GM13977 (cell line): ENCODE results near the gene C20orf204.
"Not testable (repeated sequence)": the region's sequence is repeated elsewhere in the genome, so short reads cannot be mapped to it uniquely, and the experiment has no call there.

Experiments used
- DNase-seq: peaks from one replicate; pipeline ENCODE4 v3.0.0; 2012; ENCODE audit warnings: low spot score
- in situ Hi-C: fragments of 300-500 bp; cut with MboI; formaldehyde crosslinking; loops from one replicate; pipeline ENCODE4 v1.12.0; 2022; ENCODE audit warnings: low sequenced_read_pairs, low pct_unique_long_range_greater_than_20kb, mixed read lengths, inconsistent platforms; ENCODE audit not compliant: unreplicated experiment
- TF ChIP-seq, protein P1 (sequence below): IDR thresholded peaks from 2 replicates; pipeline ENCODE4 v1.5.1; 2012; ENCODE audit warnings: mild to moderate bottlenecking, control low read depth; ENCODE audit not compliant: insufficient read depth; ENCODE audit errors: extremely low read depth, missing control alignments

Gene C20orf204

DNA sequence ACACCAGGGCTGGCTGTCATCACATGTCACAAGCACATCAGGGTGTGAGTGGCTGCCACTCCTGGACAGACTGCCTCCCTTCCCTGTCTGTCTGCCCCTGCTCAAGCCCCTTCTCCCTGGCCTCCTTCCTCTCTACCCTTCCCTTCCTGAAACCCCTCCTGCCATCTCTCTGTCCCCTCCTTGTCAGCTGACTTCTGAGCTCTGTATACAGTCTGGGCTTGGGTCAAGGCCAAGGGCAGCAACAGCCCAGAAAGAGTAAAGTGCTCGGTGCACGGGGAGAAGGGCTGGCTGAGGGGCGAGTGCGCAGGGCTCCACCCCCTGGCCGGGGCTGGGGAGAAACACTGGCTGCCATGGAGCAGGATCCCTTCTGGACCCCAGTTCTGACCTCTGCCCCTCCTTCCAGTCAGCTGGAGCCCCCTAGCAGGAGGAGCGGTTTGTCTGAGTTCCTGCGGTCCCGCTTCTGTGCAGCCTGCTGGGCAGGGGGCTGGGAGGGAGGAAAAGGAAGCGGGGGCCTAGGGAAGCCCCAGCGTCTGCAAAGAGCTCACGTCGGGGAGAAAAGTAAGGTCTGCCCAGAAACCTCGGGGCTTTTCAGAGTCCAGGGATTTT, 46.2 kb downstream of the C20orf204 start:
- TF ChIP-seq, protein P1, sequence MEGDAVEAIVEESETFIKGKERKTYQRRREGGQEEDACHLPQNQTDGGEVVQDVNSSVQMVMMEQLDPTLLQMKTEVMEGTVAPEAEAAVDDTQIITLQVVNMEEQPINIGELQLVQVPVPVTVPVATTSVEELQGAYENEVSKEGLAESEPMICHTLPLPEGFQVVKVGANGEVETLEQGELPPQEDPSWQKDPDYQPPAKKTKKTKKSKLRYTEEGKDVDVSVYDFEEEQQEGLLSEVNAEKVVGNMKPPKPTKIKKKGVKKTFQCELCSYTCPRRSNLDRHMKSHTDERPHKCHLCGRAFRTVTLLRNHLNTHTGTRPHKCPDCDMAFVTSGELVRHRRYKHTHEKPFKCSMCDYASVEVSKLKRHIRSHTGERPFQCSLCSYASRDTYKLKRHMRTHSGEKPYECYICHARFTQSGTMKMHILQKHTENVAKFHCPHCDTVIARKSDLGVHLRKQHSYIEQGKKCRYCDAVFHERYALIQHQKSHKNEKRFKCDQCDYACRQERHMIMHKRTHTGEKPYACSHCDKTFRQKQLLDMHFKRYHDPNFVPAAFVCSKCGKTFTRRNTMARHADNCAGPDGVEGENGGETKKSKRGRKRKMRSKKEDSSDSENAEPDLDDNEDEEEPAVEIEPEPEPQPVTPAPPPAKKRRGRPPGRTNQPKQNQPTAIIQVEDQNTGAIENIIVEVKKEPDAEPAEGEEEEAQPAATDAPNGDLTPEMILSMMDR, result no peak
- in situ Hi-C loops, result no loop called here

DNA sequence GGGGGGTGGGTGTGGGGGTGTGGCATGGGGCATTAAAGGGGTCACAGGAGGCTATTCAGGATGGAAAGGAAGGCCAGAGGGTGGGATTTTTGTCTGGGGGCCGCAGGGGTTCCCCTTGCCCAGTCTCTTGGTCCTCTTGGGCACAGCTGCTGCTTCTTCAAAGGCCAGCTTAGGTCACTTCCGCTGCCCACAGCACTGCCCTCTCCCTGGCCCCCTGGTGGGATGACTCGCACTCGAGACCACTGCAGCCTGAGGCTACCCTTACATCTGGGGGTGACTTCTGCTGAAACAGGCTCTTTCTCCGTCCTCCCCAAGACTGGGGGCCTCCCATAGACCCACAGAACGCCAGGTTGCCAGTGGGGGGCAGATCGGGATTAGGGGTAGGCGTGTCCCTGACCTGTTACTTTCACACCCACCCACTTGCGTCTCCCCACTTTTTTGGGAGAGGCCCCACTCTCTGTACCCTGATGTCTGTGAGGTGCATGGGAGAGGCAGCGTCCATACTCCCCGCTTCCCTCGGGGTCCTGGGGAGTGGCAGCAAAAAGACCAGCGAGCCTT, 46.9 kb downstream of the C20orf204 start:
- no peak for DNase-seq
- in situ Hi-C loops, result no loop called here
- TF ChIP-seq, protein P1, result peak; percentile 4

More for the DNA sequence above, 46.2 kb downstream of the C20orf204 start:
- no peak for DNase-seq

DNA sequence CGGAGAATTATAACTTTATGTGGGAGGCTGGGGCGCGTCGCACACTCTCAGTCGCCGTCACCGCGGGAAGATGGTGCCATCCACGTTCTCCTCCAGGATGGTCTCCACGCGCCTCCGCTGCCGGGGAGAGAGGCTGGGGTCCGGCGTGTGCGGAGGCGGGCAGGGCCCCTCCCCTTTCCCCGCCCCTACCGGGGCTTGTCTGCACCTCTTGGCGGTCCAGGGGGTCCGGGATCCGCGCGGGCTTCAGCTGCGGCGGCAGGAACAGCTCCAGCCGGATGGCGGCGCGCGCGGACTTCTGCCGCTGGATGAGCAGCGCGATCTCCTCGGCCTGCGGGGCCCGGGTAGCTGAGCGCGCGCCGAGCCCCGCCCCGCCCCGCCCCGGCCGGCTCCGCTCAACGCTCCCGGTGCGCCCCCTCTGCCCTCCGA, 47.4 kb downstream of the C20orf204 start:
- in situ Hi-C loops, result no loop called here
- peak; percentile 88 for DNase-seq

DNA sequence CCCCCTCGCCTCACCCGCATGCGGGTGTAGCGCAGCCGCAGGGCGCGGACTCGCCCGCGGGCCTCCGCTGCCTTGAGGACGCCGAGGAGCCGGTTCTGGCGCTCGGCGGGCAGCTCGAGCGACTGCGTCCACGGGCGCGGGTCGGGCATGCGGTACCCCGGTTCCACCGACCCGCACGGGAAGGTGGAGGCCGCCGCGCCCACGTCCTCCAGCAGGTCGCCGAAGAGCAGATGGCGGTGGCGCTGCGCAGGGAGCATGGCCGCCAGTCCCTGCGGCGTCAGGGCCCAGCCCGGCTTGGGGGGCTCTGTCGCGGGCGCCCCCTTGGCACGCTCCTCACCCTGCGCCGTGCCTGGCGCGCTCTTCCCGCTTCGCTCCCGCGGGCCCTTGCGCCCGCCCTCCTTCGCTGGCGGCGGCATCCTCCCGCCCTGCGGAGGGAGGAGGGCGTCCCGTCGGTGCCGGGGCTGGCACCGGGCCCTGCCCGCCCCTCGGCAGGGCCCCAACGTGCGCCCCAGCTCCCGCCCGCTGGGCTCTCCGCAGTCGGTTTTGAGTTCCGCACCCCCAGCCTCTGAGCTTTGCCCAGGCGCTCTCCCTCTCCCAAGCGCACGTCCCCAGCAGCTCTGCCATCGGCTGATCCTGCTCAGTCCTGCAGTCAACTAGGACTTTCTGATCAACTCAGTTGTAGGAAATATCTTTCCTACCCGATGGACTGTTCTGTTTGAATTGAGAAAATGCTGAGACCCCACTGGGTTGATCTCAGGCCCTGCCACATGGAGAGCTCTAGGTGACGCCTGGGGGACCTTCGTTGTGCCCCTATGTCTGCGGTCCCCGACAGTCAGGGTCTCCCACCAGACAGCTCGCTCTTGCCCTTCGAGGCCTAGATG, 48.1 kb downstream of the C20orf204 start, which contains the start of gene LKAAEAR1:
TSS of gene LKAAEAR1 (minus strand) at position 595 of the 881 bp plus-strand sequence. CDS start at position 416, 179 bp downstream.
- TF ChIP-seq, protein P1, result no peak
- no peak for DNase-seq
- in situ Hi-C loops, result no loop called here

More for the DNA sequence above, 47.4 kb downstream of the C20orf204 start:
- TF ChIP-seq, protein P1, result peak; percentile 91

DNA sequence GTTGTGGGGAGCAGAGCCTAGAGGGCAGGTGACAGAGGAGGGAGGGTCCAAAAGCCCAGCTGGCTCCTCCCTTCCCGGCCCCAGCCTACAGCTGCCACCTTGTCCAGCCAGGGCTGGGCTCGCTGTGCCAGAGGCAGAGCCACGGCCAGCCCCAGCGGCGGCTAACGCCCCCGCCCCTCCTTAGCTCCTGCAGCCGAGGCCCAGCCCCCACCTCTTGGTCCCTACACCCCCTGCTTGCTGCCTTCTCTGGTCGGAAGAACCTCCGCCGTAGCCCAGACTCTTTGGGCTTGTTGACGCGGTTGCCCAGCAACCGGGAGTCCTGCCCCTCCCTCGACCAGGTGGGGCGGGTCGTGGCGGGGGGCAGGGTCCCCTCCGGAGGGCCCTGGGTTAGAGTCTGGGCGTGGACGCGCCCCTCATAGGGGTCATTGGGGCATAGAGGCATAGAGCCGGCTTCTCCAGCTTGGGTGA, 48.7 kb downstream of the C20orf204 start:
- in situ Hi-C loops, result no loop called here
- TF ChIP-seq, protein P1, result no peak
- DNase-seq, result no peak

DNA sequence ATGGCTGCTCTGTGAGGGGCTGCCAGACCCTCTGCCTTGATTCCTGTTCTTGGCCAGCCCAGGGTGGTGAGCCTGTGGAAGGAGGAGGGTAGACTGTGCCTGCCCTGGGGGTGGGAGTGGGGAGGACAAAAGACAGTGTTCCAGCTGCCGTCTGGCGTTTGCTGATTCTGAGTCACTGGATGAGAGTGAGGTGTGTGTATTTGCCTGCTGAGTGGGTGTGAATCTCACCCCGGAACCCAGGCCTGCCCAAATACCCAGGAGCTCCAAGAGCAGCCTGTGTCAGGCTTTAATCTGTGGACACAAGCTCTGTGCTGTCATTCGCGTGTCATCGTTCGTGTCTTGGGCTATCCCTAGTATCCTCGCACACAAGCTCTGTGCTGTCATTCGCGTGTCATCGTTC, 50.8 kb downstream of the C20orf204 start:
- TF ChIP-seq, protein P1, result no peak
- in situ Hi-C loops, result no loop called here
- DNase-seq, result no peak

DNA sequence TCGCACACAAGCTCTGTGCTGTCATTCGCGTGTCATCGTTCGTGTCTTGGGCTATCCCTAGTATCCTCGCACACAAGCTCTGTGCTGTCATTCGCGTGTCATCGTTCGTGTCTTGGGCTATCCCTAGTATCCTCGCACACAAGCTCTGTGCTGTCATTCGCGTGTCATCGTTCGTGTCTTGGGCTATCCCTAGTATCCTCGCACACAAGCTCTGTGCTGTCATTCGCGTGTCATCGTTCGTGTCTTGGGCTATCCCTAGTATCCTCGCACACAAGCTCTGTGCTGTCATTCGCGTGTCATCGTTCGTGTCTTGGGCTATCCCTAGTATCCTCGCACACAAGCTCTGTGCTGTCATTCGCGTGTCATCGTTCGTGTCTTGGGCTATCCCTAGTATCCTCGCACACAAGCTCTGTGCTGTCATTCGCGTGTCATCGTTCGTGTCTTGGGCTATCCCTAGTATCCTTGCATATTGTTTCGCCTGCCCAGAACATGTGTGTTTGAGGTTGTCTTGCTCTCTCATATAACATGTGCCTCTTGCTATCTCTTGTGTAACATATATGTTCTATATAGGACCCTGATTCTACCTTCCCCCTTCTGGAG, 51.3 kb downstream of the C20orf204 start:
- DNase-seq, in situ Hi-C loops: not testable (repeated sequence)

DNA sequence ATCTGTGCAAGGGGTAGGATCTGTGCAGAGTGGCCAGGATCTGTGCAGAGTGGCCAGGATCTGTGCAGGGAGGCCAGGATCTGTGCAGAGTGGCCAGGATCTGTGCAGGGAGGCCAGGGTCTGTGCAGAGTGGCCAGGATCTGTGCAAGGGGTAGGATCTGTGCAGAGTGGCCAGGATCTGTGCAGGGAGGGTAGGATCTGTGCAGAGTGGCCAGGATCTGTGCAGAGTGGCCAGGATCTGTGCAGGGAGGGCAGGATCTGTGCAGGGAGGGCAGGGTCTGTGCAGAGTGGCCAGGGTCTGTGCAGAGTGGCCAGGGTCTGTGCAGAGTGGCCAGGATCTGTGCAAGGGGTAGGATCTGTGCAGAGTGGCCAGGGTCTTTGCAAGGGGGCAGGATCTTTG, 52.6 kb downstream of the C20orf204 start:
- DNase-seq, in situ Hi-C loops: not testable (repeated sequence)
